Trophoblast cell (in vitro differentiated cells and primary cell): ENCODE data around the gene CFAP58. TPM values are rescaled to one million over a fixed set of nuclear protein-coding genes. Genes with fewer than 3 reads are reported as not detected.

ENCODE experiments used
- DNase-seq, 2 donors: peaks; one replicate each; pipeline ENCODE4 v3.0.0-alpha.2; 2016
- H2AFZ ChIP-seq: 2 replicates; pipeline ENCODE4 v1.6.1; 2013; ENCODE audit warnings: low read length, moderate library complexity, mild to moderate bottlenecking; ENCODE audit not compliant: insufficient read depth, poor library complexity
- H2AK5ac ChIP-seq: 2 replicates; pipeline ENCODE4 v1.6.1; 2013; ENCODE audit warnings: mild to moderate bottlenecking, low read length
- H2BK120ac ChIP-seq: 2 replicates; pipeline ENCODE4 v1.6.1; 2013; ENCODE audit warnings: low read length, mild to moderate bottlenecking, moderate library complexity; ENCODE audit not compliant: insufficient read depth, poor library complexity
- H2BK12ac ChIP-seq: 2 replicates; pipeline ENCODE4 v1.6.1; 2013; ENCODE audit warnings: mild to moderate bottlenecking, low read length, moderate library complexity
- H2BK5ac ChIP-seq: 2 replicates; pipeline ENCODE4 v1.6.1; 2013; ENCODE audit warnings: low read length, low read depth, moderate library complexity, mild to moderate bottlenecking; ENCODE audit not compliant: poor library complexity
- H3K14ac ChIP-seq: 2 replicates; pipeline ENCODE4 v1.6.1; 2013; ENCODE audit warnings: mild to moderate bottlenecking, low read length
- H3K18ac ChIP-seq: 2 replicates; pipeline ENCODE4 v1.6.1; 2013; ENCODE audit warnings: mild to moderate bottlenecking, low read length
- H3K23ac ChIP-seq: 2 replicates; pipeline ENCODE4 v1.6.1; 2013; ENCODE audit warnings: low read length
- H3K27ac ChIP-seq: 2 replicates; pipeline ENCODE4 v1.5.1; 2013; ENCODE audit warnings: low read depth, mild to moderate bottlenecking, inconsistent platforms, low read length, moderate library complexity
- H3K27me3 ChIP-seq: 2 replicates; pipeline ENCODE4 v1.6.1; 2013; ENCODE audit warnings: inconsistent platforms, mild to moderate bottlenecking, low read length, moderate library complexity; ENCODE audit not compliant: insufficient read depth
- H3K36me3 ChIP-seq, 2 experiments: 1 replicate in 1 of 2; 2 replicates in 1 of 2; pipeline ENCODE4 v1.6.1; 2013; ENCODE audit warnings: low read length in 2 of 2, mild to moderate bottlenecking in 2 of 2, moderate library complexity in 1 of 2; ENCODE audit not compliant: insufficient read depth in 2 of 2, control insufficient read depth in 1 of 2
- H3K4ac ChIP-seq: 2 replicates; pipeline ENCODE4 v1.6.1; 2013; ENCODE audit warnings: low read depth, mild to moderate bottlenecking, low read length, moderate library complexity
- H3K4me1 ChIP-seq, 2 experiments: 1 replicate in 1 of 2; 2 replicates in 1 of 2; pipeline ENCODE4 v1.6.1; 2013; ENCODE audit warnings: low read length in 2 of 2, mild to moderate bottlenecking in 2 of 2, moderate library complexity in 1 of 2; ENCODE audit not compliant: insufficient read depth in 2 of 2, control insufficient read depth in 1 of 2
- H3K4me2 ChIP-seq: 2 replicates; pipeline ENCODE4 v1.6.1; 2013; ENCODE audit warnings: inconsistent platforms, mild to moderate bottlenecking, low read length, moderate library complexity
- H3K4me3 ChIP-seq: 2 replicates; pipeline ENCODE4 v1.5.1; 2013; ENCODE audit warnings: mild to moderate bottlenecking, low read depth, low read length, inconsistent platforms
- H3K79me1 ChIP-seq: one replicate; pipeline ENCODE4 v1.6.1; 2013; ENCODE audit warnings: low read length
- H3K79me2 ChIP-seq: 2 replicates; pipeline ENCODE4 v1.6.1; 2013; ENCODE audit warnings: low read length, mild to moderate bottlenecking; ENCODE audit not compliant: control insufficient read depth, insufficient read depth, poor library complexity
- H3K9ac ChIP-seq: 2 replicates; pipeline ENCODE4 v1.6.1; 2013; ENCODE audit warnings: mild to moderate bottlenecking, low read length
- H3K9me3 ChIP-seq: 2 replicates; pipeline ENCODE4 v1.6.1; 2013; ENCODE audit warnings: low read depth, mild to moderate bottlenecking, control low read depth, inconsistent platforms, low read length; ENCODE audit not compliant: insufficient read depth
- H4K12ac ChIP-seq: 2 replicates; pipeline ENCODE4 v1.6.1; 2013; ENCODE audit warnings: low read depth, mild to moderate bottlenecking, low read length, moderate library complexity
- H4K8ac ChIP-seq: 2 replicates; pipeline ENCODE4 v1.6.1; 2013; ENCODE audit warnings: low read depth, mild to moderate bottlenecking, low read length, moderate library complexity
- H4K91ac ChIP-seq: one replicate; pipeline ENCODE4 v1.6.1; 2013; ENCODE audit warnings: low read depth, mild to moderate bottlenecking, low read length, moderate library complexity
- WGBS: extraction: QIAGEN DNeasy Blood & Tissue Kit; methylation state at CpG from one replicate; pipeline ENCODE4 v1.1.7; 2013; ENCODE audit warnings: missing lambda C conversion rate; ENCODE audit not compliant: insufficient read length, insufficient coverage; ENCODE audit errors: extremely low coverage; 5-methylcytosine and 5-hydroxymethylcytosine counted together
- polyA plus RNA-seq: library from polyadenylated mRNA; stranded (reverse); fragments of 200-250 nt; gene quantifications from 2 replicates; pipeline ENCODE4 v1.2.3, GENCODE V29; 2013

The CFAP58 gene
- 0.68 and 0.77 TPM in 2 replicates for polyA plus RNA-seq

DNA sequence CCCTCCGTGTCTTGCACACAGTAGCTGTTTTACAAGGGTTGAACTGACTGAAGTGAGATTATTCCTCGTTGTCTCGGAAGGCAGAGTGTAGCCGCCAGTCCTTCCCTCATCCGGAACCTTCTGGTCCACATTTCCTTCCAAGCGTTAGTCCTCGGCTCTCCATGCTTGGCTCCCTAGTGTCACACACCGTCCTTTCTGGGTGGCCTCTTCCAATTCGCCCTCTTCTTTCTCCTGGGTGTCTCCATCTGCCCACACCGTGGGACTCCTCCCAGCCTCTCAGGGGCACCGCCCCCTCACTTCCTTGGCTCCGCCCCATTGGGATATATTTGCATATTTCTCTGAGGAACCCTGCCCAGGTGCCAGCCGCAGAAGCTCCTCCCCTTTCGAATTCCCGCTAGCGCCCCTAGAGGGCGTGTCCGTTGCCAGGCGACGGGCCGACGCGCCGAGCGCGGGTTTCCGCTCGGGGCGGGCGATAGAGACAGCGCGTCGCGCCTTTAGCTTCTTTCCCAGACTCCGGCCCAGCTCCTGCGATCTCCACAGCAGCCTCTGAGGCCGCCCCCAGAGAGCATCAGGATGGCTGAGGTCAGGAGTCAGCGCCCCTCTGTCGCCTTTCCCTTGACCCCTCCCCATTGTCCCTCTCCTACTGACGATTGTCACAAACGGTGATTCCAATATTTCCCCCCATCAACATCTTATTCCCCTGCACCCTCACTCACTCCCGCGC, at the start of gene CFAP58:
Gene CFAP58, plus strand, starts transcription at position 509 of the 724 bp plus-strand sequence. Its CDS starts 65 bp downstream, at position 574.
- H3K4ac ChIP-seq = no peak within 1 kb of the TSS
- no peak within 1 kb of the TSS for H4K91ac ChIP-seq
- H3K79me2 ChIP-seq = no peaks in the 10 kb centered on the region
- no peak within 1 kb of the TSS for H3K9ac ChIP-seq
- no peaks in the 10 kb centered on the region for H3K79me1 ChIP-seq
- no peak within 1 kb of the TSS for H4K8ac ChIP-seq
- no CpG with 5 or more reads among the region's 43 CpGs for WGBS
- H2BK120ac ChIP-seq = no peak within 1 kb of the TSS
- H2BK12ac ChIP-seq = no peak within 1 kb of the TSS
- H3K18ac ChIP-seq = no peak within 1 kb of the TSS
- no peaks in the 10 kb centered on the region for H3K27me3 ChIP-seq
- no peak within 1 kb of the TSS for H4K12ac ChIP-seq
- H3K27ac ChIP-seq = no peak within 1 kb of the TSS
- peak within 1 kb of the TSS; percentile 60 for H3K4me2 ChIP-seq
- peaks cover 0 to 5% of the 10 kb centered on the region in 2 experiments for H3K4me1 ChIP-seq
- no peak within 1 kb of the TSS for H2BK5ac ChIP-seq
- peak; percentile 94 to 99 for DNase-seq
- H2AFZ ChIP-seq = no peak within 1 kb of the TSS
- no peak within 1 kb of the TSS for H2AK5ac ChIP-seq
- no peak within 1 kb of the TSS for H3K4me3 ChIP-seq
- no peaks in the 10 kb centered on the region for H3K36me3 ChIP-seq
- H3K9me3 ChIP-seq = peaks cover 2% of the 10 kb centered on the region
- no peak within 1 kb of the TSS for H3K23ac ChIP-seq
- H3K14ac ChIP-seq = no peak within 1 kb of the TSS

GRCh38 chr10:104304356-104304745, 49.3 kb upstream of the CFAP58 start:
- H2AFZ ChIP-seq = no peak overlapping the region
- H3K4me3 ChIP-seq = no peak overlapping the region
- H3K23ac ChIP-seq = no peak overlapping the region
- H4K8ac ChIP-seq = peak overlapping the region; percentile 61
- H3K4me2 ChIP-seq = no peak overlapping the region
- no peaks in the 10 kb centered on the region for H3K9me3 ChIP-seq
- H2BK12ac ChIP-seq = peak overlapping the region; percentile 63
- no peak overlapping the region for H3K18ac ChIP-seq
- no peak overlapping the region for H3K9ac ChIP-seq
- no peak overlapping the region for H4K12ac ChIP-seq
- H3K14ac ChIP-seq = peak overlapping the region; percentile 47
- H4K91ac ChIP-seq = peak overlapping the region; percentile 9
- peak overlapping the region; percentile 54 for H2BK120ac ChIP-seq
- no peaks in the 10 kb centered on the region for H3K36me3 ChIP-seq
- DNase-seq = peak in 1 of 2 donors; percentile 38
- H2AK5ac ChIP-seq = peak overlapping the region; percentile 28
- no peak overlapping the region for H2BK5ac ChIP-seq
- peaks cover 5% of the 10 kb centered on the region for H3K79me1 ChIP-seq
- H3K79me2 ChIP-seq = no peaks in the 10 kb centered on the region
- no CpG with 5 or more reads among the region's 4 CpGs for WGBS
- H3K27ac ChIP-seq = peak overlapping the region; percentile 60
- H3K4ac ChIP-seq = no peak overlapping the region
- no peaks in the 10 kb centered on the region for H3K27me3 ChIP-seq
- H3K4me1 ChIP-seq = peaks cover 11 to 19% of the 10 kb centered on the region in 2 experiments

DNA sequence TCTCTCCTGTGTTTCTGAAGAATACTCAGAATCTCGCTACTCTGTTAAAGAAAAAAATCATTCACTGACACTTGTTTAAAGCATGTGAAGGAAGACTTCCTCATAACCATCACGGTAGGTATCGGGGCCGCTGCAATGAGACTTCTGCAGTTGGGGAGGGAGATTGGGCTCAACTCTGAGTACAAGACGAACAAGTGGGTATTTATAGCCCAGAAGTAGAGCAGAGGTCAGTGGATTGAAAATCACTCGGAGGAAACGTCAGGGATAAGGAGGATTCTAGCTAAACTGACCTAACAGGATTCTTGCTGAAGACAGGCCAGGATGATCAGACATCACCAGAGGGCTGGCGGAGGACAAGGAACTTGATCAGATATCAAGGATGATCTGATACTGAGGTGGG, 48.7 kb upstream of the CFAP58 start:
- Histone ChIP-seq H3K27ac (peak overlapping the region; percentile 60), H3K4me1 (peaks cover 11 to 19% of the 10 kb centered on the region in 2 experiments), H3K79me1 (peaks cover 5% of the 10 kb centered on the region), H3K9me3 (no peaks in the 10 kb centered on the region), H2AK5ac (no peak overlapping the region), H2BK12ac (no peak overlapping the region), H3K79me2 (no peaks in the 10 kb centered on the region), H2AFZ (no peak overlapping the region), H4K91ac (no peak overlapping the region), H3K14ac (no peak overlapping the region), H2BK5ac (peak overlapping the region; percentile 36), H3K18ac (no peak overlapping the region), H3K4me2 (peak overlapping the region; percentile 49), H3K27me3 (no peaks in the 10 kb centered on the region), H3K9ac (no peak overlapping the region), H4K12ac (no peak overlapping the region), H3K4ac (no peak overlapping the region), H3K36me3 (peaks cover 0 to 2% of the 10 kb centered on the region in 2 experiments), H4K8ac (no peak overlapping the region), H3K23ac (no peak overlapping the region), H2BK120ac (no peak overlapping the region), H3K4me3 (no peak overlapping the region)
- no CpG with 5 or more reads among the region's 8 CpGs for whole genome bisulfite sequencing
- DNase-seq = peak; percentile 92 to 97

DNA sequence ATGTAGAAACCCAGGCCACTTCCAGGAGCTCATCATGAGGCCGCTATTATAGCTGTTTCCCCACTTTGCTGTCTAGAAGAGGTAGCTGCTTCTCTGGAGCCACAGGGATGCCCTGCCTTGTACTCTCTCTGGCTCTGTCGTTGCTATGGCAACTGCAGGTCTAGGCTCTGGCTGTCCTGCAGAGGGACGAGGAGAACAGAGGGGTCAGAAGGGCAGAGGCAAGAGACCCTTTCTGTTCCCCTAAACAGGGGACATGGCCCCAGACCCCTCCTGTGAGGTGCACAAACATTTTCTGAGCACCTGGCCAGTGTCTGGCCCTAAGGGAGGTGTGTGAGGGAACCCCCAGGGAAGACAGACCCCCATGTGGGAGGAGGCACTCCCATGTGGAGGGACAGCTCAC, 46.7 kb upstream of the CFAP58 start:
- Histone ChIP-seq H3K9ac (no peak overlapping the region), H3K9me3 (peaks cover 2% of the 10 kb centered on the region), H3K27ac (no peak overlapping the region), H4K12ac (no peak overlapping the region), H3K36me3 (peaks cover 11 to 14% of the 10 kb centered on the region in 2 experiments), H3K14ac (no peak overlapping the region), H3K4me1 (peaks cover 11 to 19% of the 10 kb centered on the region in 2 experiments), H4K91ac (no peak overlapping the region), H3K27me3 (no peaks in the 10 kb centered on the region), H3K18ac (no peak overlapping the region), H3K79me2 (no peaks in the 10 kb centered on the region), H2BK5ac (no peak overlapping the region), H3K79me1 (peaks cover 5% of the 10 kb centered on the region), H2AK5ac (no peak overlapping the region), H3K23ac (no peak overlapping the region), H2AFZ (no peak overlapping the region), H4K8ac (no peak overlapping the region), H2BK12ac (no peak overlapping the region), H2BK120ac (no peak overlapping the region), H3K4ac (no peak overlapping the region), H3K4me3 (no peak overlapping the region), H3K4me2 (no peak overlapping the region)
- no peak for DNase-seq
- no CpG with 5 or more reads among the region's 3 CpGs for WGBS
